PFSK-1 (cell line): ENCODE data around the gene ATG9B.

ENCODE experiments used
- FOXP2 ChIP-seq: optimal IDR thresholded peaks from 2 replicates; pipeline ENCODE3; 2011; ENCODE audit warnings: borderline replicate concordance, control low read depth, inconsistent platforms; ENCODE audit not compliant: insufficient read depth; ENCODE audit errors: extremely low read length, extremely low read depth
- POLR2AphosphoS5 ChIP-seq: IDR thresholded peaks from 2 replicates; pipeline ENCODE4 v1.6.1; 2012; ENCODE audit warnings: low read depth, mild to moderate bottlenecking, control low read depth, low read length, moderate library complexity
- SIN3A ChIP-seq: IDR thresholded peaks from 2 replicates; pipeline ENCODE4 v1.6.1; 2012; ENCODE audit warnings: mild to moderate bottlenecking, low read length, moderate library complexity, borderline replicate concordance; ENCODE audit not compliant: insufficient read depth
- TAF1 ChIP-seq: IDR thresholded peaks from 2 replicates; pipeline ENCODE4 v1.6.1; 2012; ENCODE audit warnings: low read length, control low read depth, borderline replicate concordance; ENCODE audit not compliant: insufficient read depth
- TF ChIP-seq, protein P1 (sequence below), 2 experiments: IDR thresholded peaks; 2 replicates each; pipeline versions ENCODE4 v1.6.1 to v1.8.0; 2011 to 2012; ENCODE audit warnings: low read depth in 2 of 2, low read length in 2 of 2, control low read depth in 1 of 2, inconsistent platforms in 1 of 2, mild to moderate bottlenecking in 1 of 2, moderate library complexity in 1 of 2; ENCODE audit not compliant: insufficient read depth in 1 of 2

Gene ATG9B

DNA sequence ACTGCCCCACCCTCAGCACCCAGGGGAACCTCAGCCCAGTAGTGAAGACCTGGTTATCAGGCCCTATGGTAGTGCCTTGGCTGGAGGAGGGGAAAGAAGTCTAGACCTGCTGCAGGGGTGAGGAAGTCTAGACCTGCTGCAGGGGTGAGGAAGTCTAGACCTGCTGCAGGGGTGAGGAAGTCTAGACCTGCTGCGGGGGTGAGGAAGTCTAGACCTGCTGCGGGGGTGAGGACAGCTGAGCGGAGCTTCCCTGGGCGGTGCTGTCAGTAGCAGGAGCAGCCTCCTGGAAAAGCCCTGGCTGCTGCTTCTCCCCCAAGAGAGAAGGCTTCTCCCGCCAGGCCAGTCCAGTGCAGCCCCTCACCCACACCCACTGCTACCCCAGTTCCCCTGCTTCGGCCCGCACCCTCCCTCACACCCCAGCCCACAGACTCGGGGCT lies 27.2 kb downstream of the ATG9B start:
- TF ChIP-seq POLR2AphosphoS5 (no peak), TAF1 (no peak), SIN3A (no peak), FOXP2 (no peak)
- TF ChIP-seq, protein P1, sequence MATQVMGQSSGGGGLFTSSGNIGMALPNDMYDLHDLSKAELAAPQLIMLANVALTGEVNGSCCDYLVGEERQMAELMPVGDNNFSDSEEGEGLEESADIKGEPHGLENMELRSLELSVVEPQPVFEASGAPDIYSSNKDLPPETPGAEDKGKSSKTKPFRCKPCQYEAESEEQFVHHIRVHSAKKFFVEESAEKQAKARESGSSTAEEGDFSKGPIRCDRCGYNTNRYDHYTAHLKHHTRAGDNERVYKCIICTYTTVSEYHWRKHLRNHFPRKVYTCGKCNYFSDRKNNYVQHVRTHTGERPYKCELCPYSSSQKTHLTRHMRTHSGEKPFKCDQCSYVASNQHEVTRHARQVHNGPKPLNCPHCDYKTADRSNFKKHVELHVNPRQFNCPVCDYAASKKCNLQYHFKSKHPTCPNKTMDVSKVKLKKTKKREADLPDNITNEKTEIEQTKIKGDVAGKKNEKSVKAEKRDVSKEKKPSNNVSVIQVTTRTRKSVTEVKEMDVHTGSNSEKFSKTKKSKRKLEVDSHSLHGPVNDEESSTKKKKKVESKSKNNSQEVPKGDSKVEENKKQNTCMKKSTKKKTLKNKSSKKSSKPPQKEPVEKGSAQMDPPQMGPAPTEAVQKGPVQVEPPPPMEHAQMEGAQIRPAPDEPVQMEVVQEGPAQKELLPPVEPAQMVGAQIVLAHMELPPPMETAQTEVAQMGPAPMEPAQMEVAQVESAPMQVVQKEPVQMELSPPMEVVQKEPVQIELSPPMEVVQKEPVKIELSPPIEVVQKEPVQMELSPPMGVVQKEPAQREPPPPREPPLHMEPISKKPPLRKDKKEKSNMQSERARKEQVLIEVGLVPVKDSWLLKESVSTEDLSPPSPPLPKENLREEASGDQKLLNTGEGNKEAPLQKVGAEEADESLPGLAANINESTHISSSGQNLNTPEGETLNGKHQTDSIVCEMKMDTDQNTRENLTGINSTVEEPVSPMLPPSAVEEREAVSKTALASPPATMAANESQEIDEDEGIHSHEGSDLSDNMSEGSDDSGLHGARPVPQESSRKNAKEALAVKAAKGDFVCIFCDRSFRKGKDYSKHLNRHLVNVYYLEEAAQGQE (IDR thresholded peaks at IDR 0.05; ENCODE audit: insufficient read depth in 1 of 2, low read depth in 2 of 2, low read length in 2 of 2), result no peak

DNA sequence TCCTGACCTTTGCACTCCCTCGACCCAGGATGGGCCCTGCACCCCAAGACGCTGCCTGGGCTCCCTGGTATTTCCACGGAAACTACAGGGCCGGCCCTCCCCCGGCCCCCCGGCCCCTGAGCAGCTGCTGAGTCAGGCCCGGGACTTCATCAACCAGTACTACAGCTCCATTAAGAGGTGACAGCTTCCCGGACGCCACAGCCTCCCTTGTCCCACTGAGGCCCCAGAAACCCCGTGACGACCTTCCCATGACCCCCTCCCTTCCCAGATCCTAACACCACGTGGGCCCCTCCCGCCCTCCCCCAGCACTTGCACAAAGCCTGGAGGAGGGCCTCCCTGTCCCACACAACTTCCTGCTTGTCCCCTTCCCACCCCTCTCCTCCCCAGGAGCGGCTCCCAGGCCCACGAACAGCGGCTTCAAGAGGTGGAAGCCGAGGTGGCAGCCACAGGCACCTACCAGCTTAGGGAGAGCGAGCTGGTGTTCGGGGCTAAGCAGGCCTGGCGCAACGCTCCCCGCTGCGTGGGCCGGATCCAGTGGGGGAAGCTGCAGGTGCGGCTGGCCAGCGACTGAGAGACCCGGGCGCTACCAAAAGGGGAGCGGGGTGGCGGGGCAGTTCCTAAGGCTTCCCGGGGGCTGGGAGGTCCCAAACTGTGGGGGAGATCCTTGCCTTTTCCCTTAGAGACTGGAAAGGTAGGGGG lies 27.8 kb downstream of the ATG9B start:
- TF ChIP-seq FOXP2 (no peak), TAF1 (no peak), POLR2AphosphoS5 (no peak), SIN3A (no peak)
- TF ChIP-seq, protein P1 (IDR thresholded peaks at IDR 0.05; ENCODE audit: insufficient read depth in 1 of 2, low read depth in 2 of 2, low read length in 2 of 2), result no peak

DNA sequence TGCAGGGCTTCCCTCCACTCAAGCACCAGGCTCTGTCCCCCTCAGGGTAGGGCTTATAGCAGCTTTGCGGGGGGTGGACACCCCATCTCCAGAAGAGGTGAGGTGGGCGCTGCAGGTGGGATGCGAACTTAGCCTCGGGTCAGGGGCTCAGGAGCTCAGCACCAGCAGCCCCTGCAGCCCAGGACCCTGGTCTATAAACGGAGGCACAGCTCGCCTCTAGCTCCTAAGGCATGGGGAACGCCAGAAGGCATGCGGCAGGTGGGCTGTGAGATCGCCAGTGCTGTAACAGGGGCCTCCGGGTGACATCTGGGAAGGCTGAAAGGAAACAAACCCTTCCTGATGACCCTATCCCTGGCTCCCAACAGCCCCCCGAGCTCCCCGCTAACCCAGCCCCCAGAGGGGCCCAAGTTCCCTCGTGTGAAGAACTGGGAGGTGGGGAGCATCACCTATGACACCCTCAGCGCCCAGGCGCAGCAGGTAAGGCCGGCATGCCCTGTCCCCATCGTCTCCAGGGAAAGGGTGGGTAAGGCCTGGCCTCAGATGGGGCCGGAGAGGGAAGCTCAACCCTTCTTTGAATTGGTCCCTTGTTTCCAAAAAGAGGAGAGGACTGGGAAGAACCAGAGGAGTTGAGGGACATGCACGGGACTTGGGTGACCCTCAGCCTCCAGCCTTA lies 29.3 kb downstream of the ATG9B start:
- TF ChIP-seq SIN3A, result no peak
- TF ChIP-seq, protein P1 (IDR thresholded peaks at IDR 0.05; ENCODE audit: insufficient read depth in 1 of 2, low read depth in 2 of 2, low read length in 2 of 2), result no peak
- no peak for TF ChIP-seq POLR2AphosphoS5
- no peak for TF ChIP-seq TAF1
- no peak for TF ChIP-seq FOXP2

DNA sequence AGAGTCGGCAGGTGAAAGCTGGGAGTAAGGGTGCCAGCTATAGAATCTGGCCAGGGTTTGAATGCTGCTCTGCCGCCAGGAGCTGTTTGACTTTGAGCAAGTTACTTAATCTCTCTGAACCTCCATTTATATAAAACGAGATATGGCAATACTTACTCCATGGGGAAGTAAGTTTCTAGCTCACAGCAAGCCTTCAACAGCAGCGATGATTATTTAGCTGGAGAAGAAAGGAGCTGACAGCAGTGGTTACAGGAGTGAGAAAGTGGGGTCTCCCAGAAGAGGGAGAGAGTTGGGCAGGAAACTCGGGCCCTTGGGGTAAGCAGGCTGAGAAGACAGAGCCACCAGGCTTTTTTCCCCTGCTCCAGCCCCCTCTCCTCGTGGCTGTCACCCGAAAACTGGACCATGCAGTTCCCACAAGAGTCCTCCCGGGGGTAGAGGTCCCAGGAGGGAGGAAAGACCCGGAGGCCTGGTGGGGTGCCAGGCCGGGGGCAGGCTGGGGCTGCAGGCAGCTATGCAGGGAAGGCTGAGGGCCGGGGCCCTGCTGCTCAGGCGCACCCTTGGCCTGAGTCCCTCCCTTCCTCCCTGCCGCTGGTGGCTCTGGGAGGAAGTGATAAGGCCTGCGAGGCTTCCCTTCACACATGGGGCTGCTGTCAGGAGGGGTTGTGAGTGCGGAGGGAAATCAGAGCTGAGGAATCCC lies 30.0 kb downstream of the ATG9B start:
- TF ChIP-seq FOXP2, result no peak
- no peak for TF ChIP-seq POLR2AphosphoS5
- no peak for TF ChIP-seq TAF1
- TF ChIP-seq SIN3A, result no peak
- TF ChIP-seq, protein P1 (IDR thresholded peaks at IDR 0.05; ENCODE audit: insufficient read depth in 1 of 2, low read depth in 2 of 2, low read length in 2 of 2), result no peak
